Testis (tissue), 2 donors: ENCODE data around the gene LPIN3.

Experiments
- POLR2A ChIP-seq: fragments of 450-650 bp; IDR thresholded peaks from one replicate; pipeline ENCODE4 v1.6.1; 2017; ENCODE audit warnings: antibody characterized with exemption, mild to moderate bottlenecking, moderate library complexity
- TF ChIP-seq, protein P1 (sequence below), 3 experiments: fragments of 450-650 bp in 2 of 3; fragments of 200-600 bp in 1 of 3; sonication (generic) in 1 of 3; IDR thresholded peaks; one replicate each; pipeline ENCODE4 v1.5.1; 2016 to 2019; ENCODE audit warnings: antibody characterized with exemption in 3 of 3, mild to moderate bottlenecking in 2 of 3, moderate library complexity in 1 of 3

DNA sequence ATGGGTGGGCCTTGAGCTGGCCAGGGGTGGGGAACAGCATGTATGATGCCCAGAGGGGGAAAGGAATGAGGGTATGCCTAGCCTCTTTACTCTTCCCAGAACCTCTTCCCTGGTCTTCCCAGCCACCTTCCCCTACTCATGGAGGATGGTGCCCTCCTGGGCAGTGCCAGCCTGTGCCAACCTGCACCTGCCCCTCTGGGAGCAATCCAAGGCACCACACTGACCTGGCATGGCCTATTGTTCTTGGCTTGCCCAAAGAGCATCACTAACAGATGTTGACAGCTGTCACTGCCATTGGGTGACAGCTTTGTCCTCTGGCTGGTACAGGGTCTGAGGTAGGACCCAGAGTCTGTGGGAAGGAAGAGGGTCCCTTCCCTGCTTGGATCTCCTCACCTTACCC is 12.9 kb downstream of the LPIN3 start:
- TF ChIP-seq, protein P1, sequence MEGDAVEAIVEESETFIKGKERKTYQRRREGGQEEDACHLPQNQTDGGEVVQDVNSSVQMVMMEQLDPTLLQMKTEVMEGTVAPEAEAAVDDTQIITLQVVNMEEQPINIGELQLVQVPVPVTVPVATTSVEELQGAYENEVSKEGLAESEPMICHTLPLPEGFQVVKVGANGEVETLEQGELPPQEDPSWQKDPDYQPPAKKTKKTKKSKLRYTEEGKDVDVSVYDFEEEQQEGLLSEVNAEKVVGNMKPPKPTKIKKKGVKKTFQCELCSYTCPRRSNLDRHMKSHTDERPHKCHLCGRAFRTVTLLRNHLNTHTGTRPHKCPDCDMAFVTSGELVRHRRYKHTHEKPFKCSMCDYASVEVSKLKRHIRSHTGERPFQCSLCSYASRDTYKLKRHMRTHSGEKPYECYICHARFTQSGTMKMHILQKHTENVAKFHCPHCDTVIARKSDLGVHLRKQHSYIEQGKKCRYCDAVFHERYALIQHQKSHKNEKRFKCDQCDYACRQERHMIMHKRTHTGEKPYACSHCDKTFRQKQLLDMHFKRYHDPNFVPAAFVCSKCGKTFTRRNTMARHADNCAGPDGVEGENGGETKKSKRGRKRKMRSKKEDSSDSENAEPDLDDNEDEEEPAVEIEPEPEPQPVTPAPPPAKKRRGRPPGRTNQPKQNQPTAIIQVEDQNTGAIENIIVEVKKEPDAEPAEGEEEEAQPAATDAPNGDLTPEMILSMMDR (IDR thresholded peaks at IDR 0.05): no peak
- no peak for TF ChIP-seq POLR2A
